NOMO-1 treated with dmso at 0.1 percent for 144 hours (cell line): ENCODE data around the gene EIF1AD.
"Not testable (repeated sequence)": the region's sequence is repeated elsewhere in the genome, so short reads cannot be mapped to it uniquely, and the experiment has no call there.

Experiments used
- DNase-seq: peaks from one replicate; lab custom pipeline; 2025; ENCODE audit not compliant: unreplicated experiment; lab: John Stamatoyannopoulos, UW

The EIF1AD gene

DNA sequence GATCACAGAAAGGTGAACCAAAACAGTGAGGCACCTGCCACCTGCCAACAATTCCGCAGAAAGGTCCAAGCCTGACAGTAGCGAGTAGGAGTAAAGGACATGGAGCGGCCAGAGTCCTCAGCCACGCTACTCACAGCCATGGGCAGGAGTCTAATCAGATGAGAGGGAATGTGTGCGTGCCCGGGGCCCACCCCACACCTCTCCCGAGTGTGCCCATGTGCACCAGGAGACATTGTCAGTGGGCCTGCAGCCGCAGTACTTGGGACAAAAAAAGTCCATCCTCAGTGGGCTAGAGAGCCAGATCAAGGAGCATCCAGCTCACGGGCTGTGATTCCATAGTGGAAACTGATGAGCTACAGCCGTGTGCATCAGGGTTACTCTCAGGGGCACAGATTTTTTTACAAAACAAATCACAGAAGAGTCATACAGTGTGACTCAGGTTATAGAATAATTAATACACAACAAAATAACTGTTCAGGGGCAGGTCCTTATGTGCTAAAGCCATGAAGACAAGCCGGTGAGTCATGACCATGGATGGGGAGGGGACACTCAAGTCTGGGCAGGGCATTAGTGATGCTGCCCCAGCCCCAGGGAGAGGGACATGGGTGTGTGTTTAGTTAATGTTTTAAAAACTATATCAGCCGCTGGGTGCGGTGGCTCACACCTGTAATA, 28.4 kb downstream of the EIF1AD start:
- DNase-seq = no peak

DNA sequence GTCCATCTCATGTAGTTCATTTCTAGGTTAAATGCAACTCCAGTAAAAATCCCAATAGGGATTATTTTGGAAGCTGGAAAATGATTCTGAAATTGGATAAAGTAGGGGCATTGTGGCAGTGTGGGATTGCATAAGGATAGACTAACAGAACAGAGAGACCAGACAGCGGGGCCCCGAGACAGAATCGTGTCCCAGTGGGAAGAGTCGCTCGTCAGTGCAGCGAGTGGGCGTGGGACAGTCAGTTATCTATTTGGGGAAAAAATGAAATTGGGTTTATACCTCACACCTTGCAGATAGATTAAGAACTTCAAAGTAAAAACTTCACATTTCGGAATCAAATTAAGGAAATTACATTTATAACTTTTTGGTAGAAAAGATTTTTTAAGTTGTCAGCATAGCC, 29.8 kb downstream of the EIF1AD start:
- DNase-seq = no peak

DNA sequence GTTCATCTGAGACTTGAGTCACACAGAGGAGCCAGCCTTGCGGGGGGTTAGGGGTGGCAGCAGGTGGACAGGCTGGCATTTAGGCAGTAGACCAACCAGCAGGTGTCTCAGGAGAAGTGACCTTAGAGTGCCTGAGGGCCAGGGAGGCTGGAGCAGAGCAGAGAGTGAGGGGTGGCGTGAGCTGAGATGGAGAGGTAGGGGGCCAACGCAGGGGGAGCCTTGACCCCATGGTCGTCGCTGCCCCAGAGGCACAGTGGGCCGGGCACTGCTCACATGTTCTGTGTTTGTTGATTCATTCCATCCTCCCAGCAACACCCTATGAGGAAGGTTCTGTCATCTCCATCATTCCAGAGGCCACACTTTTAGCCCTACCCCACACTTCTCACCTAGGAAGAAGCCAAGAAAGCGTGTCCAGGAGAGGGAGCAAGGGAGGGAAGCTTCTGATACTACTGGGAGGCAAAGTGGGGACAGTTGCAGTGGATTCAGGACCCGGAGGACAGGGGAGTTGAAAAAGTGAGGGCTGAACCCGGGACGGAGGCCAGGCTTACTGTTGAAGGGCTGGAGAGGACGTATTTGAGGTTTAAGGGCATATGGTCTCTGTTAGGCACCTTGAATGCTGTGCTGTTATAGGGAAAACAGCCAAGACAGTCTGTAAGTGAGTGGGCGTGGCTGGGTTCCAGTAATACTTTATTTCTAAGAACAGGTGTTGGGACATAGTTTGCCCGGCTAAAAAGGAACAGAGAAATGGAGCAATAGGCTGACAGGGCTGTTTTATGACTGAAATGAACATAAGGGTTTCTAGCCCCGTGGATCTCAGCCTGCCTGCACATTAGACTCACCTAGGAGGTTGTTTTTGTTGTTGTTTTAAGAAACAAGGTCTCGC, 33.1 kb downstream of the EIF1AD start:
- no peak for DNase-seq

DNA sequence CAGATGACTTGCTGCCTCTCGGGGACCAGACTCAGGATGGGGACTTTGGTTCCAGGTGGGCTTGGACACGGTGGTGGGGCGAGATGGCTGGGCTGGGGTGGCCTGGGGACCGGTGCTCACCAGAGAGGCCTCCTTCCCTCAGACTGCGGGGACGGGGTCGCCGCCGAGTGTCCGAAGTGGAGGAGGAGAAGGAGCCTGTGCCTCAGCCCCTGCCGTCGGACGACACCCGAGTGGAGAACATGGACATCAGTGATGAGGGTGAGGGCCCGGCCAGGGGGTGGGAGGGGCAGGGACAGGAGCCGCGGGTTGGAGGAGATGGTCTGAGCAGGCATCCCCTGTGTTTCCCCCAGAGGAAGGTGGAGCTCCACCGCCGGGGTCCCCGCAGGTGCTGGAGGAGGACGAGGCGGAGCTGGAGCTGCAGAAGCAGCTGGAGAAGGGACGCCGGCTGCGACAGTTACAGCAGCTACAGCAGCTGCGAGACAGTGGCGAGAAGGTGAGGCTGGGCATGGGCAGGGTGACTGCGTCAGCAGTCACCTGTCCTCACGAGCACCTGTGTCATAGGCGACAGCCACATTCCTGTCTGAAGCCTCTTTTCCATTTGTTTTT, 34.5 kb downstream of the EIF1AD start:
- no peak for DNase-seq

DNA sequence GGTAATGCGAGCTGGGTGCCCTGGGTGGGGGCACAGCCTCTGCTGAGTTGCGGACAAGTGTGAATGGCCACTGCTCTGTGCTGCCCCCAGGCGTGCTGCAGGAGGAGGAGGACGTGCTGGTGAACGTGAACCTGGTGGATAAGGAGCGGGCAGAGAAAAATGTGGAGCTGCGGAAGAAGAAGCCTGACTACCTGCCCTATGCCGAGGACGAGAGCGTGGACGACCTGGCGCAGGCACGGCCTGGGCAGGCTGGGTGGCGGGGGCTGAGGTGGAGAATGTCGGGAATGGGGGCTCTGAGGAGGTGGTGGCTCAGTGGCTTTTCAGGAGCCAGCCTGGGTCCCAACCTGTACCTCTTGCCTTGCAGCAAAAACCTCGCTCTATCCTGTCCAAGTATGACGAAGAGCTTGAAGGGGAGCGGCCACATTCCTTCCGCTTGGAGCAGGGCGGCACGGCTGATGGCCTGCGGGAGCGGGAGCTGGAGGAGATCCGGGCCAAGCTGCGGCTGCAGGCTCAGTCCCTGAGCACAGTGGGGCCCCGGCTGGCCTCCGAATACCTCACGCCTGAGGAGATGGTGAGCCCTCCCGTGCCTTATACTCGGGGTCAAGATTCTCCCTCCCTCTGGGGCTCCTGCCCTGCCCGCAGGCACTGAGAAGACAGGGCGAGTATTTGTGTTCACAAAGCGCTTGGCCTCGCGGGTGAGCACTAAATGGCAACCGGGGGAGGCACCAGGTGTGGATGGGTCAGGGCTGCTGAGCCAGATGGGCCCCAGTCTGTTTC, 35.8 kb downstream of the EIF1AD start:
- no peak for DNase-seq

DNA sequence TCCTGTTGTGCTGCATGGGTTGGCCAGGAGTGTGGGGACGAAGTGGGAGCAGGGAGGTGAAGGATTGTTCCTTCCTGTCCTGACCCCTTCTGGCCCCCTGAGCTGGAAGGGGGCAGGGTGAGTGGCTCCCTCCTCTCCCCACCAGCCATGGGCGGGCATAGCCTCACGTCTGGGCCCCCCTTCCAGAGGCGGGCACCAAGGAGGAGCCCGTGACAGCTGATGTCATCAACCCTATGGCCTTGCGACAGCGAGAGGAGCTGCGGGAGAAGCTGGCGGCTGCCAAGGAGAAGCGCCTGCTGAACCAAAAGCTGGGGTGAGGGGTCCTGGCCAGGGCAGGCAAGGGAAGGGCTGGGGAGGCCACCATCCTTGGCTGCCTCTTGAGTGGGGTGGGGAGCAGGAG, 37.1 kb downstream of the EIF1AD start:
- no peak for DNase-seq

DNA sequence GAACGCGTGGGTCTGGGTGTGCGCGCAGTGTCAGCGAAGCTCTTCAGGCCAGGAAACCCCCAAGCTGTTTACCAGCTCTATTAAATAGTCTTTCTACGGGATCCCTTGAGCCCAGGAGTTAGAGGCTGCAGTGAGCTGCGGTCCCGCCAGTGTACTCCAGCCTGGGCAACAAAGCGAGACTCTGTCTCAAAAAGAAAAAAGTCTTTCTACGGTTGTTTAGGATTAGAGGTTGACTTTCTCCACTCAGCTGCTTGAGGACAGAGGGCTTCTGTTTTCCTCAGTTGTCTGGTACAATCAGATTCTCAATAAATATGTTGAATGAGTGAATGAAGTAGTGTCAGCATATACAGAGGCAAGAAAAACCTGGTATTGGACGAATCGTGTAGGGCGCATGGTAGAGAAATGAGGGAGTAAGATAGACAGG, 39.8 kb downstream of the EIF1AD start:
- DNase-seq = no peak

DNA sequence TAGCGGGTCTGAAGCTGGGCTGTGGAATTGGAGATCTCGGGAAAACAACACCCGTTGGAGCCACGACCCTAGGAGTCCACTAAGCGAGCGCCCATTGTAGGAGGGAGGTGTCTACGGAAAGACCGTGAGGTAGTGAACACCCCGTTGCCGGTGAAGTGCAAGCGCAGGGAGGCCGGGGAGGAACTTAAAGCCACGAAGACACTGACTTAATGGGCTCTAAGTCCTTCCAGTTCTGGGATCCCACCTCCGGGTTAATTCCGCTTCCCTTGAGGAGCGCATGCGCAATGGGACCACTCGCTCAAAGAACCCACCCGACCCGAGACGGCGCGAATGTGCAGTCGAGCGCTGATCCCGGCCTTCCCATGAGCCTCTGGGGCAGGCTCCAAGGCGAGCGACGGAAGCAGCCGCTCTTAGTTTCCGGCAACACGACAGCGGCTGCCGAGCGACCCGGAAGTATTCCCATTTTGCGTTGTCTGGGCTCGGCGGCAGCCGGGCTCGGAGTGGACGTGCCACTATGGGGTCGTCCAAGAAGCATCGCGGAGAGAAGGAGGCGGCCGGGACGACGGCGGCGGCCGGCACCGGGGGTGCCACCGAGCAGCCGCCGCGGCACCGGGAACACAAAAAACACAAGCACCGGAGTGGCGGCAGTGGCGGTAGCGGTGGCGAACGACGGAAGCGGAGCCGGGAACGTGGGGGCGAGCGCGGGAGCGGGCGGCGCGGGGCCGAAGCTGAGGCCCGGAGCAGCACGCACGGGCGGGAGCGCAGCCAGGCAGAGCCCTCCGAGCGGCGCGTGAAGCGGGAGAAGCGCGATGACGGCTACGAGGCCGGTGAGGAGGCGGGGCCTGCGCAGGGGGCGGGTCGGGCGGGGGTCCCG, 40.5 kb downstream of the EIF1AD start, which contains the start of gene SART1:
SART1 (plus strand) TSS at position 468 of the 874 bp plus-strand sequence; CDS start at position 515, 47 bp downstream.
- peak; percentile 98 for DNase-seq

DNA sequence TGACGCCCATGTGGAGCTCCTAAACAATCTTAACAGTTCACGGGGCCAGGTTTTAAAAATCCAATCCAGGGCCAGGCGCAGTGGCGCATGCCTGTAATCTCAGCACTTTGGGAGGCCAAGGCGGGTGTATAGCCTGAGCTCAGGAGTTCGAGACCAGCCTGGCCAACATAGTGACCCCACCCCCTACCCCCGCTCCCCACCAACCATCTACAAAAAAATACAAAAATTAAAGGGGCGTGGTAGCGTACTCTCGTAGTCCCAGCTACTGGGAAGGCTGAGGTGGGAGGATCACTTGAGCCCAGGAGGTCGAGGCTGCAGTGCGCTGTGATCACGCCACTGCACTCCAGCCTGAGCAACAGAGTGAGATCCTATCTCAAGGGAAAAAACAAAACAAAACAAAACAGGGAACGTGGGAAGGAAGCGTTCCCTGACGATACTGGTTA, 41.1 kb downstream of the EIF1AD start:
- DNase-seq = no peak

DNA sequence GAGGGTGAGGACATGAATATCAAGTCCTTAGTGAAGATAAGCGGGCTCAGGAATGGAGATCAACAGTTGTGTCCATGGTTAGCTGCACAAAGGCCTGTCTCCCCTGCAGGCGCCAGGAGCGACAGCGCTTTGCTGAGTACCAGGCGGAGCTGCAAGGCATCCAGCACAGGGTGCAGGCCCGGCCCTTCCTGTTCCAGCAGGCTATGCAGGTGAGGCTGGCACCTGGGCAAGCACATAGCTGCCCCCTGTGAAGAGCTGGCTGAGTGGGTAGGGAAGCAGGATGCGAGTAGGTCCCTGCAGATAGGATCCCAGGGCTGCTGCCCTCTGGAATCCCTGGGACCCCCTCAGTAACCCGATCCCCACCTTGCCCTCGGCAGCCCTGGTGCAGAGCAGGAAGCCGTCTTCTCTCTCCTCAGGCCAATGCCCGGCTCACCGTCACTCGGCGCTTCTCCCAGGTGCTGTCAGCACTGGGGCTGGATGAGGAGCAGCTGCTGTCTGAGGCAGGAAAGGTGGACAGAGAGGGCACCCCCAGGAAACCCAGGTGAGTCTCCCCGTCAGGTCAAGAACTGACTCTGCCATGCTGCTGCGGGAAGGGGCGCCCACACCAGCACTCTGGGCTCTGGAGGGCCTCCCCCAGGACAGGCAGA, 43.1 kb downstream of the EIF1AD start:
- no peak for DNase-seq

DNA sequence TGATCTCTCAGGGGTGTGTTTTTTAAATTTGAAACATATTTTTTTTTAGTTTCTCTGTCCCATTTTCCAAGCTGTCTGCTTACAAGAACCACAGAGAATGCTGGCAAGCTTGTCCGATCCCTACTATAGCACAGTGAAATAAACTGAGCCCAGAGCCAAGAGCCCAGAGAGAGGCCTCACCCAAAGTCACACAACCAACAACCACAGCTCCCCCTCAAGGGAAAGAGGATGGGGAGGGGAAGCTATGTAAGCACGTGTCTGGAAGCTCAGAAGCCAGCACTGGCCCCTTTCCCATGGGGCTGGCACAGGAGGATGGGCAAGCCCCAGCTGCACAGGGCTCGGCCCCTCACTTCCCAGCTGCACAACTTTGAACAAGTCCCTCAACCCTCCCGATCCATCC, 43.7 kb downstream of the EIF1AD start:
- no peak for DNase-seq

DNA sequence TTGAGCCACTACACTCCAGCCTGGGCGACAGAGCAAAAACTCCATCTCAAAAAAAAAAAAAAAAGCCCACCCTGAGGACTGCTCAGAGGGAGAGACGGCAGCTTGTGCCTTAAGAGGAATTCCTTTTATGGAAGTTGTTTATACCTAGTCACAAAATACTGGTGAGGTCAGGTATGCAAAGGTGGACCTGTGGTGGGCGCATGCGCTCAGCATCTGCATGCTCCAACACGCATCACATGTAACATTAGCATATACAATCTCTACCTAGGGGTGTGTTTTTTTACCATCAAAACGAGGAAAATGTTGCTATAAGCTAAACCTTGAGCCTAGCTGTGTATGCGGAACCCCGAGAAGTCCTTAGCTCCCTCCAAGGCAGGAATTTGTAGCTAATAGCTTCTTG, 47.2 kb downstream of the EIF1AD start:
- no peak for DNase-seq

DNA sequence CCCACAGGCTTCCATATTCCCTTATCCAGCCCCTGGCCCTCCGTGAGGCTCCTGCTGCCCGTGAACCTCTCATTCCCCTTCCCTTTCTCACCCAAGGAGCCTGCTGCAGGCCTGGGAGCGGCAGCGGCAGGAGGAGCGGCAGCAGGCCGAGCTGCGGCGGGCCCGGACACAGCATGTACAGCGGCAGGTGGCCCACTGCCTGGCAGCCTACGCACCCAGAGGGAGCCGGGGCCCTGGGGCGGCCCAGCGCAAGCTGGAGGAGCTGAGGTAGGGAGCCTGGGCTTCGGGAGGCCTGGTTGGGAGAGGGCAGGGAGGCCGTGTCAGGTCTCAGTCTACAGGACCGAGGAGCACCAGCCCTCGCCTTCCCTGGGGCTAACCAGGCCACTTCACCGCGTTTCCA, 48.5 kb downstream of the EIF1AD start:
- no peak for DNase-seq

DNA sequence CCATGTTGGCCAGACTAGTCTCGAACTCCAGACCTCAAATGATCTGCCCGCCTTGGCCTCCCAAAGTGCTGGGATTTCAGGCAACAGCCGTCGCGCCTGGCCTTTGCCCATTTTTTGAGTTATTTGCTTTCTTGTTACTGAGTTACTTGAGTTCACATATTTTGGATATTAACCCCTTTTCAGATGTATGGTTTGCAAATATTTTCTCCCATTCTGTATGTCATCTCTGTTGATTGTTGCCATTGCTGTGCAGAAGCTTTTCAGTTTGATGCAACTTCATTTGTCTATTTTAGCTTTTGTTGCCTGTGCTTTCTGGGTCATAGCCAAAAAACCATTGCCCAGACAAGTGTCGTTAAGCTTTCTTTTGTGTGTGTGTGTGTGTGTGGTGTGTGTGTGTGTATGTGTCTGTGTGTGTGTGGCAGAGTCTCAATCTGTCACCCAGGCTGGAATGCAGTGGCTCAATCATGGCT, 49.9 kb downstream of the EIF1AD start:
- DNase-seq = no peak

DNA sequence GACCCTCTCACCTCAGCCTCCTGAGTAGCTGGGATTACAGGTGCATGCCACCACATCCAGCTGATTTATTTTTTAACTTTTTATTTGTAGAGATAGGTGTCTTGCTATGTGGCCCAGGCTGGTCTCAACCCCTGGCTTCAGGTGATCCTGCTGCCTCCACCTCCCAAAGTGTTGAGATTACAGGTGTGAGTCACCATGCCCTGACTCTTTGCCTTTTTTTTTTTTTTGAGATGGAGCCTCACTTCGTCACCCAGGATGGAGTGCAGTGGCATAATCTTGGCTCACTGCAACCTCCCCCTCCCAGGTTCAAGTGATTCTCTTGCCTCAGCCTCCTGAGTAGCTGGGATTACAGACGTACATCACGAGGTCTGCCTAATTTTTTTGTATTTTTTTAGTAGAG, 50.3 kb downstream of the EIF1AD start:
- DNase-seq = not testable (repeated sequence)

DNA sequence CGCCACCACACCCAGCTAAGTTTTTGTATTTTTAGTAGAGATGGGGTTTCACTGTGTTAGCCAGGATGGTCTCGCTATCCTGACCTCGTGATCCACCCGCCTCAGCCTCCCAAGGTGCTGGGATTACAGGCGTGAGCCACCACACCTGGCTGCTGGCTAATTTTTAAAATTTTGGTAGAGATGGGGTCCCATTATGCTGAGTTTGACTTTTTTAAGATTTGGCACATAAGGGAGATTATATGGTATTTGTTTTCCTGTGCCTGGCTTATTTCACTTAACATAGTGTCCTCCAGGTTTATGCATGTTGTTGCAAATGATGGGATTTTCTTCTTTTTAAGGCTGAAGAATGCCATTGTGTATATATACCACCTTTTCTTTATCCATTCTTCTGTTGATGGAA, 51.2 kb downstream of the EIF1AD start:
- DNase-seq = not testable (repeated sequence)

DNA sequence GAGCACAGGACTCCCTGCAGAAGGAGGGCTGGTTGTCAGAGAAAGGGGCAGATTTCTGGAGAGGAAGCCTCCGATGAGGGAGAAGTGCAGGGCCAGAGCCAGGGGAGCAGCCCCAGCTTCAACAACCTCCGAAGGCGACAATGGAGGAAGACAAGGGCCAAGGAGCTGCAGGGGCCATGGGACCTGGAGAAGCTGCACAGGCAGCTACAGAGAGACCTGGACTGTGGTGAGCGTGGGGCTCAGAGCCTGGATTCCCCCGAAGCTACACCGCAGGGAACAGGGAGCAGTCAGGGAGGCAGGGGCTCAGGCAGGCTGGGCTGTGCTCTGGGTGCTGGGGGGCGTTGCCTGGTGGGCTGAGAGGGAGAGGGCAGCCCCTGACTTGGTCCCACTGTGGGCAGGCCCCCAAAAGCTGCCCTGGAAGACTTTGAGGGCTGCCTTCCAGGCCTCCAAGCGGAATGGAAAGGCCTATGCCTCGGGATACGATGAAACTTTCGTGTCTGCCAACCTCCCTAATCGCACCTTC, 54.3 kb downstream of the EIF1AD start:
- no peak for DNase-seq

DNA sequence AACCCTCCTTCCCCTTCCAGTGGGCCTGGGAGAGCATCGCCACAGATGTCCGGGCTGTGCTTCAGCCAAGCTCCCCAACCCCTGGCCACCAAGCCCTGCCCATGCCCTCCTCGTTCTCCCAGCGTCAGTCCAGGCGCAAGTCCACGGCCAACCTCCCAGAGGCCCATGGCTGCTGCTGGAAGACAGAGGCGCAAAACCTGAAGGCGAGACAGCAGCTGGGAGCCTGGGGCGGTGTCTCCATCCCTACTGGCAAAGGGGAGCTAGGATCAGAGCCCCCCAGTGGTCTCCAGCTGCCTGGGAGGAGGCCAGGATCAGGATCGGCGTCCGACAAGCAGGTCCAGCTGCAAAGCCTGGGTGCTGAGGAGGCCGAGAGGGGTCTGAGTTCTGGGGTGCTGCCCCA, 54.8 kb downstream of the EIF1AD start:
- DNase-seq = no peak

DNA sequence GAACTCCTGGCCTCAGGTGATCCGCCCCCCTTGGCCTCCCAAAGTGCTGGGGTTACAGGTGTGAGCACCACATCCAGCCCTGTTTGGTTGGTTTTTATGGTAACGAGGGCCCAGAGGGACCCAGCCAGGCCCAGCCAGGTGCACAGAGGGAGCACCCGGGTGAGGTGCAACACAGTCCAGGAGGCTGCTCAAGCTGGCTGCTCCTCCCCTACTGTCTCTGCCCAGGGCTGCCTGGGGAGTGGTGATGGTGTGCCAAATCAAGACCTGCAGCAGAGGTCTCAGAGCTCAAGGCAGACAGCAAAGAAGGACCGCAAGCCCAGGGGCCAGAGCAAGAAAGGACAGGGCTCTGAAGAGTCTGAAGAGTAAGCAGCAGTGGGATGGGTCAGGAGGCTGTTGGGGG, 55.3 kb downstream of the EIF1AD start:
- DNase-seq = no peak
